Measurements from ENCODE around the gene KRT4. TPM values are rescaled to one million over a fixed set of nuclear protein-coding genes. Genes with fewer than 3 reads are reported as not detected.
"Not testable (repeated sequence)": the region's sequence is repeated elsewhere in the genome, so short reads cannot be mapped to it uniquely, and the experiment has no call there.

Gene KRT4
- total and polyA plus RNA-seq, 2 experiments from 2014 or later: 0.22 TPM; not detected in 1

DNA sequence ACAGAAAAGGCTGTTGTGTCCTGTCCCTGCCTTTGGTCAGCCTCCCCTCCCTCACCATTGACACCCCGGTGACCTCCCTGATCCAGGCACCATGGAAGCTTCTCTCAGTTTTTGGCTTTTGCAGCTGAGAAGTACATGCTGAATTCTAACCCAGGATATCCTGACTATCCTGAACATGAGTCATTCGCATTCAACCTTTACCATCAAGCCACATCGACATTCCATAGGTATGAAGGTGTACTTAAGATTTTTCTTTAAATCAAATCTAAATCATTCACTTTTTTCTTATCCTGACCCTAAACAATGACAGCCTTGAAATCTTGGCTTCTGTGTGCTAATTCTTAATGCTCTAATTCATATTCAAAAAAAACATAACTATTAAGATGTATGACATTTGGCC, 43.6 kb upstream of the KRT4 start:
- H3K27me3 ChIP-seq (replicated peaks; ENCODE audit: insufficient read depth): peaks cover 12% of the 10 kb centered on the region; the same call in 1 of the 2 replicates
- no peak for DNase-seq
- H3K9ac ChIP-seq: no peak overlapping the region
- H3F3A ChIP-seq (ENCODE audit: insufficient read depth): no peaks in the 10 kb centered on the region
- no peaks in the 10 kb centered on the region for H3K4me1 ChIP-seq (ENCODE audit: insufficient read depth)
- H3K4me3 ChIP-seq: no peak overlapping the region
- no peak for TF ChIP-seq EZH2phosphoT487 (IDR thresholded peaks at IDR 0.05; ENCODE audit: insufficient read depth, low read depth)
- no peak for TF ChIP-seq EZH2 (IDR thresholded peaks at IDR 0.05; ENCODE audit: insufficient read depth, poor library complexity, severe bottlenecking)
- H3K9me3 ChIP-seq (ENCODE audit: low read depth): no peaks in the 10 kb centered on the region
- H4K20me1 ChIP-seq (ENCODE audit: insufficient read depth): no peaks in the 10 kb centered on the region
- H3K4me2 ChIP-seq (ENCODE audit: unreplicated experiment): no peak overlapping the region
- in situ Hi-C loops (cut with MboI): no loop called here
- no peaks in the 10 kb centered on the region for H3K79me2 ChIP-seq (ENCODE audit: insufficient read depth)
- no peaks in the 10 kb centered on the region for H3K36me3 ChIP-seq (ENCODE audit: low read depth)
- no peaks in the 10 kb centered on the region for H3K9me2 ChIP-seq (ENCODE audit: insufficient read depth)
- WGBS, 2 experiments (ENCODE audit: low coverage in 1 of 2, low lambda C conversion rate in 2 of 2, missing lambda C conversion rate in 2 of 2): 89 to 92% methylated on average over 3 of the region's 3 CpGs
- no peak overlapping the region for H2AFZ ChIP-seq
- H3K27ac ChIP-seq: no peak overlapping the region

DNA sequence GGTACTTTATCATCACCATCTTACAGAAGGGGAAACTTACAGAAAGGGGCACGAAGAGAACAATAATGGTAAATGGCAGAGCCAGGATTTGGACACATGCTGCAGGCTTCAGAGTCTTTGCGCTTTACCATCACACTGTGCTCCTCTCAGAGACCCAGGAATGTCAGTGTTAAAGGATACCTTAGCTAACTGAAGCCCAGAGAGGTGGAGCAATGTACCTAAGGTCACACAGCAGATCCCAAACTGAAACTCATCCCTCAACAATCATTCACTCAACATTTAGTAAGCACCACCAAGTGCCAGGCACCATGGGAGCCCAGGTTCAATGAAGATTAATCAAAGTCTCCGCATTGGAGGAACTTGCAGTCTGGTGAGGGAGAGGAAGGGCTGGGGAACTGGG, 42.9 kb upstream of the KRT4 start:
- Histone ChIP-seq H3K9me3 (ENCODE audit: low read depth) (no peaks in the 10 kb centered on the region), H3K4me3 (no peak overlapping the region), H3K9me2 (ENCODE audit: insufficient read depth) (no peaks in the 10 kb centered on the region), H3K27ac (no peak overlapping the region), H3F3A (ENCODE audit: insufficient read depth) (no peaks in the 10 kb centered on the region), H3K4me2 (ENCODE audit: unreplicated experiment) (no peak overlapping the region), H3K27me3 (replicated peaks; ENCODE audit: insufficient read depth) (peaks cover 19% of the 10 kb centered on the region), H4K20me1 (ENCODE audit: insufficient read depth) (no peaks in the 10 kb centered on the region), H2AFZ (no peak overlapping the region), H3K9ac (no peak overlapping the region), H3K36me3 (ENCODE audit: low read depth) (no peaks in the 10 kb centered on the region), H3K4me1 (ENCODE audit: insufficient read depth) (no peaks in the 10 kb centered on the region), H3K79me2 (ENCODE audit: insufficient read depth) (no peaks in the 10 kb centered on the region)
- 71 to 77% methylated on average over 3 of the region's 3 CpGs for WGBS, 2 experiments (ENCODE audit: low coverage in 1 of 2, low lambda C conversion rate in 2 of 2, missing lambda C conversion rate in 2 of 2)
- TF ChIP-seq EZH2phosphoT487 (IDR thresholded peaks at IDR 0.05; ENCODE audit: insufficient read depth, low read depth): no peak
- TF ChIP-seq EZH2 (IDR thresholded peaks at IDR 0.05; ENCODE audit: insufficient read depth, poor library complexity, severe bottlenecking): no peak
- DNase-seq: no peak
- in situ Hi-C loops (cut with MboI): no loop called here

DNA sequence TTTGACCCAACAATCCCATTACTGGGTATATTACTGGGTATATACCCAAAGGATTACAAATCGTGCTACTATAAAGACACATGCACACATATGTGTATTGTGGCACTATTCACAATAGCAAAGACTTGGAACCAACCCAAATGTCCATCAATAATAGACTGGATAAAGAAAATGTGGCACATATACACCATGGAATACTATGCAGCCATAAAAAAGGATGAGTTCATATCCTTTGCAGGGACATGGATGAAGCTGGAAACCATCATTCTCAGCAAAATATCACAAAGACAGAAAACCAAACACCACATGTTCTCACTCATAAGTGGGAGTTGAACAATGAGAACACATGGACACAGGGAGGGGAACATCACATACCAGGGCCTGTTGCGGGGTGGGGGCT, 42.2 kb upstream of the KRT4 start:
- WGBS, 2 experiments (ENCODE audit: low coverage in 1 of 2, low lambda C conversion rate in 2 of 2, missing lambda C conversion rate in 2 of 2): 81 to 83% methylated on average over 2 of the region's 2 CpGs
- H3F3A ChIP-seq (ENCODE audit: insufficient read depth); H3K79me2 ChIP-seq (ENCODE audit: insufficient read depth); H3K9me2 ChIP-seq (ENCODE audit: insufficient read depth); in situ Hi-C loops (cut with MboI); H4K20me1 ChIP-seq (ENCODE audit: insufficient read depth); DNase-seq; H2AFZ ChIP-seq; H3K9ac ChIP-seq; H3K9me3 ChIP-seq (ENCODE audit: low read depth); H3K36me3 ChIP-seq (ENCODE audit: low read depth); H3K4me3 ChIP-seq; H3K4me2 ChIP-seq (ENCODE audit: unreplicated experiment); H3K27ac ChIP-seq; H3K4me1 ChIP-seq (ENCODE audit: insufficient read depth): not testable (repeated sequence)
- H3K27me3 ChIP-seq (replicated peaks; ENCODE audit: insufficient read depth): peaks cover 26% of the 10 kb centered on the region

DNA sequence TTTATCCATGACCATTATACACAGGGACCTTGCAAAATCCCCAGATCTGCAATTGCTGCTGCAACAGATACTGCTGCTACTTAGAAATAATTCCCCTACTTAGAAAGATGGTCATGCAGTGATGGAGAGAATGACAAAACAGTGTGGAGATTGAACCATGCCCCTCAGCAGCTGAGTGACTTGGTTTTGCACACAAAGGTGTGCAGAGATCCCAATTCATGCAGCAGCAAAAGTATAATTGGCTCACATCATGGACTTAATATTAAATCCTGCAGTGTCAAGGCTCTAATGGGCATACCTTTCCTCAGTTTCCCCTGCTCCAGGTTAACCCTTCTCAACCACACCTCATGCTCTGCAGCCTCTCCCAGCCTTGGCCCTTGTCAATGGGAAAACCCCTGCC, 37.9 kb upstream of the KRT4 start:
- no peak for TF ChIP-seq EZH2 (IDR thresholded peaks at IDR 0.05; ENCODE audit: insufficient read depth, poor library complexity, severe bottlenecking)
- TF ChIP-seq EZH2phosphoT487 (IDR thresholded peaks at IDR 0.05; ENCODE audit: insufficient read depth, low read depth): no peak
- no peaks in the 10 kb centered on the region for H4K20me1 ChIP-seq (ENCODE audit: insufficient read depth)
- no peaks in the 10 kb centered on the region for H3K79me2 ChIP-seq (ENCODE audit: insufficient read depth)
- no peak overlapping the region for H3K4me2 ChIP-seq (ENCODE audit: unreplicated experiment)
- H3K4me1 ChIP-seq (ENCODE audit: insufficient read depth): no peaks in the 10 kb centered on the region
- H3K9me3 ChIP-seq (ENCODE audit: low read depth): no peaks in the 10 kb centered on the region
- H3K36me3 ChIP-seq (ENCODE audit: low read depth): no peaks in the 10 kb centered on the region
- DNase-seq: no peak
- no peaks in the 10 kb centered on the region for H3K9me2 ChIP-seq (ENCODE audit: insufficient read depth)
- in situ Hi-C loops (cut with MboI): no loop called here
- H3F3A ChIP-seq (ENCODE audit: insufficient read depth): no peaks in the 10 kb centered on the region
- peaks cover 35% of the 10 kb centered on the region for H3K27me3 ChIP-seq (replicated peaks; ENCODE audit: insufficient read depth)
- no peak overlapping the region for H3K4me3 ChIP-seq
- H2AFZ ChIP-seq: no peak overlapping the region
- no peak overlapping the region for H3K9ac ChIP-seq
- no peak overlapping the region for H3K27ac ChIP-seq

DNA sequence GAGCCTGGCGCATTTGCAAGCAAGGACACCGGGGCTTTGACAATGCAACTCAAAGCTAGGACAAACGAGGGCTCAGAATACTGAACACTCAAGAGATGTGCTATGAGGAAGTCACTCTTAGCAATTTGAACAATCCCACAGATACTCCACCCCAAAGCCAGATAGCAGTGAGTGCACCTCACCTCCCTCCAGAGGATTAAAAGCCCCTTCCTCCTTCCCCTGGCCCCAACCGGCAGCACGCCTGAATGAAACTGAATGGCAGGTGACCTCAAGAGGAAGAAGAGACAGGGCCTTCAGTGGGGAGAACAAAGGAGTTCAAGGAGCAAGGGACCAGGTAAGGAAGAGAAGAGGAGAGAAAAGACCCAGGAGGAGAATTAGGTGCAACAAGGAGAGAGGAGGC, 36.8 kb upstream of the KRT4 start:
- no peaks in the 10 kb centered on the region for H4K20me1 ChIP-seq (ENCODE audit: insufficient read depth)
- H3K4me2 ChIP-seq (ENCODE audit: unreplicated experiment): no peak overlapping the region
- no peaks in the 10 kb centered on the region for H3K4me1 ChIP-seq (ENCODE audit: insufficient read depth)
- H3K79me2 ChIP-seq (ENCODE audit: insufficient read depth): no peaks in the 10 kb centered on the region
- H3K36me3 ChIP-seq (ENCODE audit: low read depth): no peaks in the 10 kb centered on the region
- in situ Hi-C loops (cut with MboI): no loop called here
- H3K9me3 ChIP-seq (ENCODE audit: low read depth): no peaks in the 10 kb centered on the region
- peaks cover 38% of the 10 kb centered on the region for H3K27me3 ChIP-seq (replicated peaks; ENCODE audit: insufficient read depth)
- WGBS, 2 experiments (ENCODE audit: low coverage in 1 of 2, low lambda C conversion rate in 2 of 2, missing lambda C conversion rate in 2 of 2): 62 to 74% methylated on average over 5 of the region's 5 CpGs
- H3K9ac ChIP-seq: no peak overlapping the region
- H3K9me2 ChIP-seq (ENCODE audit: insufficient read depth): no peaks in the 10 kb centered on the region
- no peak for TF ChIP-seq EZH2 (IDR thresholded peaks at IDR 0.05; ENCODE audit: insufficient read depth, poor library complexity, severe bottlenecking)
- no peak for TF ChIP-seq EZH2phosphoT487 (IDR thresholded peaks at IDR 0.05; ENCODE audit: insufficient read depth, low read depth)
- no peak overlapping the region for H3K4me3 ChIP-seq
- no peak for DNase-seq
- H3F3A ChIP-seq (ENCODE audit: insufficient read depth): no peaks in the 10 kb centered on the region
- no peak overlapping the region for H3K27ac ChIP-seq
- H2AFZ ChIP-seq: no peak overlapping the region

Measured in GM23248 (cell line).